HG03565 (cell line): Measurements from ENCODE around the gene KLHDC10.
A peak's percentile ranks its signal among the peaks of the same experiment; 100 is the strongest.
"Not testable (repeated sequence)": the region's sequence is repeated elsewhere in the genome, so short reads cannot be mapped to it uniquely, and the experiment has no call there.

ENCODE experiments used
- ATAC-seq: cut with Tn5 transposase; IDR thresholded peaks from one replicate; pipeline ENCODE4 v1.9.1; 2021; ENCODE audit warnings: mild to moderate bottlenecking, moderate library complexity; ENCODE audit not compliant: unreplicated experiment

The KLHDC10 gene

DNA sequence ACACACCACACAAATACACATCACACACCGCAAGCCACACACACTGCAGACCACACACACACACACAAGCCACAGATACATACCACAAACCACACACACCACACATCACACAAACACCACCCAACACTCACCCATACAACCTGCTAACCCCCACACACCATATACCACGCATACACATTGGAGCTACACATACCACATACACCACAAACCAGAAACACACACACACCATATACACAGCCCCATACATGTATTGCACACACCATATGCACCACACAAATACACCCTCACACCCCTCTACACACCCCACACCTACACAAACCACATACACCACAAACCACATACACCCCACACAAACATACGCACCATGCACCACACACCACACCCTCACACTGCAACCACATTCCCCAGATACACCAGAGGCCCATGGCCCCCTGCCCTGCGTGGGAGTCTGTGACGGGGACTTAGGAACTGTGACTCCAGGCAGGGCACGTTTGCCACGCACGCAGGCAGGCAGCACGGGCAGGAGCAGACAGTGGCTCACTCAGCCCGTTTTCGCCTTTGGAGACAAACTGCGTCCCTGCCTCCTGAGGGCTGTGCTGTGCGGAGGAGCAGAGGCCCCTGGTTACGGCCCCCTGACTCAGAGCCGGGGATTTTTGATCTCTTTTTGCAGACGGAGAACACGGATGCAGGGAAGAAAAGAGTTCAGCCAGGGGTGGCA lies 82.3 kb downstream of the KLHDC10 start:
- ATAC-seq, result no peak

DNA sequence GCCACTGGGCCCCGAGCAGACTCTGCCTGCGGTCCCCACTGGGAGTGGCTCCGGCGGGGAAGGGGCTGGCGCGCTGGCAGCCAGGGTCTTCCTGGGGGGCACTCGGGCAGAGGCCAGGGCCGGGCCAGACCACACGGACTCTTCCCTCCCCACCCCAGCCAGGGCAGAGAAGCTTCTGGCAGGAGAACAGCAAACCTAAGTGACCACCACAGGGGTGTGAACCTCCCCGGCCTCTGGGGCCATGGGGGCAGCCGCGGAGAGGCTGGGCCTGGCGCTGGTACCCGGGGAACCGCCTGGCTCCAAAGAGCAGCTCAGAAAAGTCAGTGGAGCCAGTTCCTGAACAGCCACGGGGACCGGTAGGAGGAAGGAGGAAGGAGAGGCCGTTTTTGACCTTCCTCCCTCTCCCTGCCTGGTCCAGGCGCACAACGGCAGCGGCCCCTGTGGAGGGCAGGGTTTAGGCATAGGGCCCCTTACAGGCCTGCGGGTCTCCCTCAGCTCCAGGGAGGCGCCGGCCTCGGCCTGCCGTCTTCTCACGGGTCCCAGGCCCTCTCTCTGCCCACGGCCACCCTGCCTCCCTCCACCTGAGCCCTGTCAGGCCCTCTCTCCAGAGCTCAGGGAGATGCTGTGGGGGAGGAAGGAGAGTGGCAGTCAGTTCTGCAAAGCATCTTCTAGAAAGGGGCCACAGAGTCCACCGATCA lies 83.0 kb downstream of the KLHDC10 start:
- ATAC-seq, result no peak

DNA sequence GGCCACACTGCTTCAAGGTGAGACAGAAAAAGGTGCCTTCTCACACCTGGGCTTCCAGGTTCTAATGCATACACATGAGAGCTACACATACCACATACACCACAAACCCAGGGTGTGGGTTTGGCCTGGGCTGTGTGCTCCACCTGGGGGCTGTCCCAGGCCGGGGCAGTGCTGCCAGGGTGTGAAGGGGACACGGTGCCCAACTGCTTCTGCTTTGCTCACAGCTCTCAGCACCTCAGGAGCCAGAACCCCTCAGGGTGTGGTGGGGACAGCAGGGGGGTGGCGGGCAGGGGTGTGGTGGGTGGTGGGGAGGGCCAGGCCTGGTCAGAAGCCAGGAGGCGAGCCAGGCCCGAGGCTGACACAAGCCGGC lies 83.8 kb downstream of the KLHDC10 start:
- no peak for ATAC-seq

DNA sequence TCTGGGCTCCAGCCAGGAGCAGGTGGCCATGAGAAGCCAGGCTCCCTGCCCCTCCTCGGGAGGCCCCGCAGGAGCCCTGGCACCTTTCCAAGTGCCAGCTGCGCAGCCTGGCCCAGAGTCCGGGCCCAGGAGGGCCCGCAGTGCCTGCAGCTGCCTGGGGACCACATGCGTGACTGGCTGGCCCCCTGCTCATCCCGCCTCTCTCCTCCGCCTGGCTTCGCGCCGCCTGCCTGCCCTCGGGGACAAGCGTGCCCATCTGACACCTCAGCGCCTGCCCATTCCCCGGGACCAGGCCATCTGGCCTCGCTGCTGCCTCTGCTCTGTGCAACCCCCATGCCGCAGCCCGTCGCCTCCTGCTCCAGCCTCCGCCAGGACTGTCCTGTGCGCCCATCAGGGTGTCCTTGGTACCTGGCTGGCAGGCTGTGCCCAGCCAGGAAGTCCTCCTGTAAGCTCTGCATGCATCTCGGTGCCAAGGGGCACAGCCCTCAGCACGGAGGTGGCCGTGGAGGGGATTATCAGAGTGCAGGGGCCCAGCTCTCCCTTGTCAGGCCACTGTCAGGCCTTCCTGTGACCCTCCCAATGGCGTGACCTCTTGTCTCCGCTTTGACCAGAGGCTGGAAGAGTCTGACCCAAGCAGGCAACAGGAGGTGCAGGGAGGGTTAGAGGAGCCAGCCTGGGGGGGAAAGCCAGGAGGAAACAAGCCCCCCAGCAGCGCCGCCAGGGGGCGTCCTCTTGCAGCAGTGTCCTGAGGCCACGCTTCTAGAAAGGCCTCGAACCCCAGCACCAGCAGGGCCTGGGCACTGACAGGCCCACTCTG lies 84.4 kb downstream of the KLHDC10 start:
- ATAC-seq, result no peak

DNA sequence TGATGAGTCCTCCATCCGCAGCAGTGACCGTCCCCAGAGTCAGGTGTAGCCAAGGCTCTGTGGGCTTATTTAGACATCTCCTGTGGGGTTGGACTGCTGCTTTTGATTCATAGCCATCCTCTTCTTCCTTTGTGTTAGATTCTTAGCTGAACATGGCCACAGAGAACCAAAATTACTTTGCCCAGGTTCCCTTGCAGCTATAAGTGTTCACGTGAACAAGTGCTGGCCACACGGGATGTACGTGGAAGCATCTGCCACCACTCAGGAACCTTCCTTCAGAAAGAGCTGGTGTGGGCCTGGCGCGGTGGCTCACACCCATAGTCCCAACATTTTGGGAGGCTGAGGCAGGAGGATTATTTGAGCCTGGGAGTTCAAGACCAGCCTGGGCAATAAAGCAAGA lies 85.8 kb downstream of the KLHDC10 start:
- no peak for ATAC-seq

- no peak for ATAC-seq
Measured at GRCh38 chr7:130157700-130158099, 87.4 kb downstream of the KLHDC10 start.

DNA sequence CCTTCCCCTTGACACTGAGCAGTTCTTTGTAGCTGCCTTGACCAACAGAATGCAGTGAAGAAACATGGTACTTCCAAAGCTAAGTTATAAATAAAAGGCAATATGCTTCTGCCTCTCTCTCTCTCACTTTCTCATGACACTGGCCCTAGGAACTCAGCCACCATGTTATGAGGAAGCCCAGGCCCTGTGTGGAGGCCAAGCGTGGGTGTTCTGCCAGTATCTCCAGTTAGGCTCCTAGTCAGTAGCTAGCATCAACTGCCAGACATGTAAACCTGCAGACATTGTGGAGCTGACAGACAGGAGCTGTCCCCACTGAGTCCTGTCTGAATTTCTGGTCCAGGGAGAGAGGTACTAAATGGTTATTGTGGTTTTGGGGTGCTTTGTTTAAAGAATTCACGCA lies 89.7 kb downstream of the KLHDC10 start:
- no peak for ATAC-seq

GRCh38 chr7:130160455-130160854 lies 90.1 kb downstream of the KLHDC10 start:
- ATAC-seq, result no peak

DNA sequence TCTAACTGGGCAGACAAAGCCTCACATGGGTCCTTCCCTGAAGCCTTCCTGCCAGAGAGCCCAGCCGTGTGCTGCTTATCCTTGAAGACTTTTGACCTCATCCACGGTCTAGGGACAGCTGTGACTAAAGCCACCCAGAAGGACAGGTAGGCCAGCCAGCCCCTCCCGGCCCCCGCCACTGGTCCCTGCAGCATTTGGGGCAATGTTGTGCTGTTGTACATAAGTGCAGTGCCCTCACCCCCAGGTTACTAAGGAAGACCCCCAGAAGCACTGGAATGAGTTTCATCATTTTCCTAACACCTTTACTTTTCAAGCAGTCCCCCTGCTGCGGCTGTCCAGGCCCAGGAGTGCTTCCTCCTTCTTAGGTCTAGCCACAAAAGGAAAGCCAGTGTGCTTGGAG lies 91.9 kb downstream of the KLHDC10 start:
- no peak for ATAC-seq

DNA sequence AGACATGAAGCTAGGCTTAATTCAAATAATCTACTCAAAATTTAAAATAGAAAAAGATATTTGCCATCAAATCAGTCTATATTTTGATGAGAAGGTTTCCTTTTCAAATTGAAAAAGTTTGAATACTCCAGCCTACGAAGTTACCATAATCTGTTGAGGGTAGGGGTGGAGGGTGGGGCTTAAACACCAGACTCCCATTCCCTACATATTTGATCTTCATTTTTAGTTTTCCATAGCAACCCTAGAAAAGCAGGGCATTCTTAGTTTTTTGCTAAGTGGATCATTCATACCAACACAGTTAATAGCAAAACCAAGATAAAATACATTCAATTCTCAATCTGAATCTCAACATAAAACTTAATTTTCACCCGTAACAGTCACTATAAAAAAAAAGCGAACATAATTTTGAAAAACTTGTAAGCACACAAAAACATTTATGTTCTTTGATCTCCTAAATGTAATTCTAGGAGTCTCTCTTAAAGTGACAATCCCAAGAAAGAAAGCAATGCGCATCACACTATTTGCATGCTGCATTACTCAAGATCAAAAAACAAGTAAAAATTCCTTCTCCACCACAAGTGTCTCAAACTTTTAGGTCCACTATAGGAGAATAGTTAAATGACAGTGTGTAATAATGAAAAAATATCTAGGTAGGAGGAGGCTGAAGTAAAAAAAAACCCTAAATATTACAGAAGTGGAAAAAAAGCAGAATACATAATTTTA lies 104.1 kb downstream of the KLHDC10 start:
- ATAC-seq, result no peak

DNA sequence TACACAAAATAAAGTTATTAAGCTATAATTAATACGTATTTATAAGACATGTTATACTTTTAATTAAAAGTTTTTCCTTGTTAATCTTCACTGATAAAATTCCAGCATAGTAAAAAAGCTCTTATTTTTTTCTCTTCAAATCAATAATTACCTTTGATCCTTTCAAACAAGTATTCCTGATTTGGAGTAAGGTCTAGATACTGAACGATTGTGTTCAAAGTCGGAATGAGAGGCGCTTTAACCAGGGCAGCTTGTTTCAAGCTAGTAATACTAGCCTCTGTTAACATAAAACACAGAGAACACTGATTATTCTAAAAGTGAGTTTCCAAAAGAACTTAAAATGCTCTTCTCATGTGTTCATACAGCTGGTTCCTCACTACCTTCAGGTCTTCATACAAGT lies 107.9 kb downstream of the KLHDC10 start:
- ATAC-seq, result no peak

DNA sequence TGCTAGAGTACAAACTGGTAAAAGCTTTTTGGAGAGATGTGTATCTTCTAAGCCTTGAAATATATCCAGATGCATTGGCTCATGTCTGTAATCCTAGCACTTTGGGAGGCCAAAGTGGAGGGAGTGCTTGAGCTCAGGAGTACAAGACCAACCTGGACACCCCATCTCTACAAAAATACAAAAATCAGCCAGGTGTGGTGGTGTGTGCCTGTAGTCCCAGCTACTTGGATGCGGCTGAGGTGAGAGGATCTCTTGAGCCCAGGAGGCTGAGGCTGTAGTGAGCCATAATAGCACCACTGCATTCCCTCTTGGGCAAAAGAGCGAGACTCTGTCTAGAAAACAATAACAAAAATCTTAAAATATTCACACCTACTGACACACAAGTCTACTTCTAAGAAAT lies 109.3 kb downstream of the KLHDC10 start:
- ATAC-seq, result no peak

DNA sequence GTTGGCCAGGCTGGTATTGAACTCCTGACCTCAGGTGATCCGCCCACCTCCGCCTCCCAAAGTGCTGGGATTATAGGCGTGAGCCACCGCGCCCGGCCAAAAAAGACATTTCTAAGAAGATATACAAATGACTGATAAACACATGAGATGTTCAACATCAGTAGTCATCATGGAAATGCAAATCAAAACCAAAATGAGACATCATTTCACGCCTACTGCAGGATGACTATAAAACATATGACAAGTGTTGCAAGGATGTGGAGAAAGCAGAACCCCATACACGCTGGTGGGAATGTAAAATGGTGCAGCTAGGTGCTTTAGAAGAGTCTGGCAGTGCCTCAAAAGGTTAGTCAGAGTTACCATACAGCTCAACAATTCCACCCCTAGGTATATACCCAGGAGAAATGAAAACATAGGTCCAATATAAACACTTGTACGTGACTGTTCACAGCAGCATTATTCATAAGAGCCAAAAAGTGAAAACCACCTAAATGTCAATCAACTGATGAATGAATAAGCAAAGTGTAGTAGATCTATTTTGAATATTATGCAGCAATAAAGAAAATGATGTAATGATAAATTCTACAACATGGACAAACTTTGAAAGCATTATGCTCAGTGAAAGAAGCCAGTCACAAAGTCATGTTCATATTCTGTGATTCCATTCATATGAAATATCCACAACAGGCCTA lies 110.4 kb downstream of the KLHDC10 start:
- ATAC-seq, result no peak

DNA sequence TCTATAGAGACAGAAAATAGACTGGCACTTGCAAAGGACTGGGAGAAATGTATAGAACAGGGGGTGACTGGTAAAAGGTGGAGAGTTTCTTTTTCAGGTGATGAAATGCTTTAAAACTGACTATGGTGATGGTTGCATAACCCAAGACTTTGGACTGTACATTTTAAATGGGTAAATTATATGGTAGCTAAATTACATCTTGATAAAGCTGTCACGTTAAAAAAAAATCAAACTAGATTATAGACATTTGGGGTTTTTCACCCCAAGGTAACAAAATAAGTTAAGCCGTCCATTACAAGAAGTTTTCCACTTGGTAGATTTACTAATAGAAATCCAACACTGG lies 110.9 kb downstream of the KLHDC10 start:
- ATAC-seq, result no peak

- peak; percentile 88 for ATAC-seq
Measured at GRCh38 chr7:130182990-130183389, 112.7 kb downstream of the KLHDC10 start.

DNA sequence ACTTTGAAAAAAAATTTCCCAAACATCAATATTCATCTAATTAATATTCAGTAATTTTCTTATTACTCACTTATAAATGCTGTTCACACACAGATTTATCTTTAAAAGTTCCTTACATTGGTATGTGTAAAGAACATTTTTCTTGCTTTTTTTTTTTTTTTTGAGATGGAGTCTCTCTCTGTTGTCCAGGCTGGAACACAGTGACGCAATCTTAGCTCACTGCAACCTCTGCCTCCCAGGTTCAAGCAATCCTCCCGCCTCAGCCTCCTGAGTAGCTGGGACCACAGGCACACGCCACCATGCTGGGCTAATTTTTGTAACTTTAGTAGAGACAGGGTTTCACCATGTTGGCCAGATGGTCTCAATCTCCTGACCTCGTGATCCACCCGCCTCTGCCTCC lies 114.0 kb downstream of the KLHDC10 start:
- not testable (repeated sequence) for ATAC-seq
